ENCODE measurements around the gene PPIP5K1. TPM values are rescaled to one million over a fixed set of nuclear protein-coding genes. Genes with fewer than 3 reads are reported as not detected.

Gene PPIP5K1
- 14.6 and 27.9 TPM in 2 replicates for total RNA-seq

DNA sequence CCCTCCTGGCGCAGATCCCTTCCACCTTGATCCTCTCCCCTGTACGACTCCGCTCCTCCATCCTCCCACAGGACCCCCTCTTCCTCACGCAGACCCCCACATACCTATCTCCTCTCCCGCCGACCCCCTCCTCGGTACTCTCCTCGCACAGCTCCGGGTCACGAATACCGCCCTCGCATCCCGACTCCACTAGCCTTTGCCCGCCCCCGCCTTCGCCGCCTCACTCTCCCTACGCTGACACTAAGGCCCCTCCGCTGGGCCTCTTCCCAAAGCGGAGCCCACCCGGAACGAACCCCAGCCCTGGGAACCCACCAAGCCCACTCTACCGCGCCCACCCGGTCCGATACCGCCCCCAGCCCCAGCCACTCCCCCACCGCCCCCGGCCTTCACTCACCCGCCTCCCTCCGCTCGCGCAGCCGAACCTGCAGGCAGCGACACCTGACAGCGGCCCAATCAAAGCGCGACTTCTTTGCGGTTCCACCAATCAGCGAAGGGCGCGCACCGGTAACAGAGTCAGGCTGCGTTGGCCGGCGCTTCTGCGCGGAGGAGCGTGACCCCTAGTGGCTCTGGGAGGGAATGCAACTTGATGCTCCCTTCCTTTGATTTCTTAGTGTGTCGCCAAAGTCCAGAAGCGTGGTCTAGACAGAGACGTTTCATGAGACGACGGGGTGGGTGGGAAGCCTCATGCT lies at the start of gene PPIP5K1:
Gene PPIP5K1, minus strand, starts transcription at position 431 of the 689 bp plus-strand sequence. CDS start 5,704 bp downstream, outside the sequence.

DNA sequence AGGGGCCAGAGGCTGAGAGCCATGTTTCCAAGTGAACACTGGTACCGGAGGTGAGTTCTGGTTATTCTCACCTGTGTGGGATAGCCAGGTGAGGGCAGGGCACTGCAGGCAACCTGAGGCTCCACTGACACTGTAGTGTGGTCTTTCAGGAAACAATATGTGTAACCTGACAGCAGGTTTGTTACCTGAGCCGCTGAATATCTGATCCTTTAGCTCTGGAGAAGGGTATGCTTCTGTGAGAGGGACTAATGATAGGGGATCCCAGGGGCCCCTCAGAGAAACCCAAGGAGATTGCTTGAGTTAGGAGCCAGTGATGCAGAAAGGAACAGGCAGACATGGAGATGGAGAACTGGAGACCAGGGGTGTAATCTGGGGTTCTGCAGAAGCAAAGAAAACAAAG lies 28.7 kb upstream of the PPIP5K1 start, which contains the start of gene STRC:
Gene STRC, minus strand, starts transcription at position 101 of the 400 bp plus-strand sequence. Its CDS starts 78 bp downstream, at position 23.

DNA sequence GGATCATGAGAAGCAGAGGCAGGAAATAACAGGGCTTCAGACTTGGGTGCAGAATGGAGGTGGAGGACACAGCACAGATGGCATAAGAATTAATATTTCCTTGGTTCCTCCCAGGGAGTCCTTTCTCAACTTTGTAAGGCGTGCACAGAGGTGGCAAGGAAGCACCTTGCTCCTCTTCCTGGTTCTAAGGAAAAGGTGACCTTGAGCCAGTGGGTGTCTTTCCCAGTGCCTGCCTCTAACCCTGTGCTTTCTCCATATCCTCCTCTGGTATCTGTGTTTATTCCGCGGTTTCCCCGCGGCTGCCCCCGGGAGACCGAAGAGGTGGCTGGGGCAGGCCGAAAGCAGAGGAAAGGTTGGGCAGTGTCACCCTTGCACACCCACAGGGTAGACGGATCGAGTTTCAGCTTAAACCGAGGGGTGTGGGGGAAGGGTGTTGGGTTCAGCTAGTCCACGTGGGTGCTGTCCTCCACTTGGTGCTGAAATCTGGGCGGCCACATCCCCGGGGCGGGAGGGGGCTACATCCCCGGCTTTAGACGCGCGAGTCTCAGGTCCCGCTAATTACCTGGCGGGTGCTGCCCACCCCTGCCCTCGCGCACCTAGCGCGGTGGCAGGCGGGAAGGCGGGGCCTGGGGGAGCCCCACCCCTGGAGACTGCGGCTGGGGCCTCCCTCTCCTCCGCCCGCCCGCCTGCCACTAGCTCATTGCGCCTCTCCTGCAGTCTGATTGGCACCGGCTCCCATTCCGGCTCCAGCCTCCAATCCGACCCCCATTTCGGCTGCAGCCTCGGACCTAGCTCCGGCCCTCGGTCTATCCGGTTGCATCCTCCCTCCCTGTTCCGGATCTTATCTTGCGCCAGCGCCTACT lies 3.6 kb upstream of the PPIP5K1 start, which contains the start of gene CKMT1B:
Gene CKMT1B, plus strand, starts transcription at position 700 of the 863 bp plus-strand sequence. CDS start 192 bp downstream, outside the sequence.

DNA sequence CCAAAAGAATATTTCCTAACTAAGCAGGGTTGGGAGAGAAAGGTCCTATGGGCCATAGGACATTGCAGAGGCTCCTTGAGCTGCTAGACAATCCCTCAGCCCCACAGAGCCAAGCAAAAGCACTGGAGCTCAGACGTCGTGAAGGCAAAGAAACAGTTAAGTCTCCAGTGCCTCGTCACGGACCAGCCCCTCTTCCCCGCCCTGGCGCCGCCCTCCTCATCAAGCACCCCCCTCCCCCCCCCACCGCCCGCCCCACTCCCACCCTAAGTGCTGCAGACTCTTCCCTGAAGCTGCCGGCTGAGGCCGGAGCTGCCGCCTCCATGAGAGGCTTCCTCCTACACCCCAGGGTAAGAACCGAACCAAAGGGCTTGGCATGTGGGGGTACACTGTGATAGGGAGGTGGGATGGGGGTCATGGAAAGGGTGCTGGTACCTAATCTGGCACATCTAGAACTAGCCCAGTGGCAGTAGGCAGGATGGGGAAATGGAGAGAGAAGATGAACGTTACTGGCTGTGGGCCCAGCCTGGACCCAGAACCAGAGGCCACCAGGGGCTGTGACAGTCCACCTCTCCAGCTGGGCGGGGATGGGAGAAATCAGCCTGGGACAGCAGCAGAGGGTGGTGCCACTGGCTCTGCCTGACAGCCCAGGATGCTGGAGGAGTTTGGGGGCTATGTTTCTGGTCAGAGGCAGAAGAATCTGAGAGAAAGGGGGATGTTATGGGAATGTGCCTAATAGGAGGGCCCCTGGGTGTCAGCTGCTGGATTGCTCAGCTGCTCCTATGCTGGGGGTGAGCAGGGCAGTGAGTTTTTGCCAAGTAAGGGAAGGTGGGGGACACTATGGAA lies 72.4 kb downstream of the PPIP5K1 start, which contains the start of gene MAP1A:
Gene MAP1A, plus strand, starts transcription at position 255 of the 843 bp plus-strand sequence. CDS start 3,866 bp downstream, outside the sequence.

DNA sequence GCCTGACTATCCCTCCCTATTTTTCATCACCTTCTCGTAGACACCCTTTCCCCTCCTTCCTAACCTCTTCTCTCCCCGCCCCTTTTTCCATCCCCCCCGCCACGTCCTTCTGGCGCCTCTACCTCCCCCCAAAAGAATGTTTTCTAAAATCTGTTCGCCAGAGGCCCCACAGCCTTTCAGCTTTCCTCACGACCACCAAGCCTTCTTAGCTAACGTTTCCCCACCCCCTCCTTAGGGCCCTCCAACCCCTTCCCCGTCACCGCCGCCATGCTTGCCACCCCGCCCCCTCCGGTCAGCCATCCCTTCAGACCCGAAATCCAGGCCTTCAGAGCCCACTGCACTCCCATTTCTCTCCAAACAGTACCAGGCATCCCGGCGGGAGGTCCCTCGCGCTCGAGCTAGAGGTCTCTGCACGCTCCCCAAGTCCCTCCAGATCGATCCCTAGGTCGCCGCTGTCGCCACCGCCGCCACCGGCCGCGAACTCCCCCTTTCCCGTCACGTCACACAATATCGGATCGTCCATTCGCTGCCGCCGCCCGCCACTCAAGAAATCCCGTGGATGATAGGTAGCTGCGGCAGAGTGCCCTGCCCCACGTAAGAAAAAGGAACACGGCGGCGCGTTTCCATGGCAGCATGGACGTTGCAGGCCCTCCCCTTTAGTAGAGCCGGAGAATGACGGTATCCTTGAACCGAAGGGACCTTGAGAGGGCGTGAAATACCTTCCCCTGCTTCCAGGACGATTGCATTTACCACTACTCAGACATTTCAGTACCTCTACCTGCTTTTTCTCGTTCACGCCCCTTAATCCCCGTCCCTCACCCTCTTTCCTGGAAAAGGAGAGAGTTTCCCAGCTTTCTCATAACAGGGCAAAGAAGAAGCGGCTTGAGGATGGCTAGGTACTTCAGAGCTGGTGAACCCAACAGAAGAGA lies 97.1 kb downstream of the PPIP5K1 start, which contains the start of gene TP53BP1:
Gene TP53BP1, minus strand, starts transcription at position 484 of the 929 bp plus-strand sequence. Its CDS starts 113 bp downstream, at position 371.

Other genes starting within 250 kb of the PPIP5K1 start
- 6.7 and 17.0 TPM in 2 replicates for gene ZSCAN29, start 219.2 kb downstream of the PPIP5K1 start, total RNA-seq
- 12.9 and 14.3 TPM in 2 replicates for gene TUBGCP4, start 219.1 kb downstream of the PPIP5K1 start, total RNA-seq
- gene TP53BP1, start 97.1 kb downstream of the PPIP5K1 start, total RNA-seq, result 25.7 and 27.9 TPM in 2 replicates
- 4.2 and 7.6 TPM in 2 replicates for gene MAP1A, start 72.6 kb downstream of the PPIP5K1 start, total RNA-seq
- gene CKMT1B, start 3.8 kb upstream of the PPIP5K1 start, total RNA-seq, result 0.89 TPM in 1 of 2 replicates, not detected in the other
- gene STRC, start 28.6 kb upstream of the PPIP5K1 start, total RNA-seq, result not detected in 2 replicates
- 0.25 and 0.33 TPM in 2 replicates for gene CATSPER2, start 58.6 kb upstream of the PPIP5K1 start, total RNA-seq
- 0.63 TPM in 1 of 2 replicates, not detected in the other for gene CKMT1A, start 103.7 kb upstream of the PPIP5K1 start, total RNA-seq
- gene PDIA3, start 156.2 kb upstream of the PPIP5K1 start, total RNA-seq, result 138 and 196 TPM in 2 replicates
- 1.8 and 3.0 TPM in 2 replicates for gene ELL3, start 186.8 kb upstream of the PPIP5K1 start, total RNA-seq
- gene SERF2, start 202.1 kb upstream of the PPIP5K1 start, total RNA-seq, result 666 and 979 TPM in 2 replicates
- gene SERINC4, start 210.0 kb upstream of the PPIP5K1 start, total RNA-seq, result not detected in 2 replicates
- 2.3 and 14.7 TPM in 2 replicates for gene HYPK, start 210.4 kb upstream of the PPIP5K1 start, total RNA-seq
- 10.1 and 10.6 TPM in 2 replicates for gene MFAP1, start 234.5 kb upstream of the PPIP5K1 start, total RNA-seq
- gene WDR76, start 236.8 kb upstream of the PPIP5K1 start, total RNA-seq, result 2.9 and 16.5 TPM in 2 replicates